ENCODE measurements around the gene HDAC8.

DNA sequence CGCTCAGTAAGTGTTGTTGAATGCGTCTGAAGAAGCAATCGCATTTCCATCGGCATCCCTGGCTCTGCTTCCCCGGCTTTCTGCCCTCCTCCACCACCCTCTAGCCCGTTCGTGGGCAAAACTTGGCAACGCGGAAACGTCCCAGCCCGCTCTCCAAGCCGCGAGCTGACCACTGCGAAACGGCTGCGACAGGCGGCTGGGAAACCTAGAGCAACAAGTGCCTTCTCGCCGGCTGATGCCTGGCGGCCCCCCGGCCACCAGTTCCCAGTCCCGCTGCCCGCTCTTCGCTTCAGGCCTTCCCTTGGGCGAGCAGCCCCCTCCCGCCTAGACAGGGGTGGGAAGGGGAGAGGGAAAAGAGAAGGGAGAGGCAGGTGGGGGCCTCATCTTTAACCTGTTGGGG is 267.8 kb downstream of the HDAC8 start:
- TF ChIP-seq, protein P1, sequence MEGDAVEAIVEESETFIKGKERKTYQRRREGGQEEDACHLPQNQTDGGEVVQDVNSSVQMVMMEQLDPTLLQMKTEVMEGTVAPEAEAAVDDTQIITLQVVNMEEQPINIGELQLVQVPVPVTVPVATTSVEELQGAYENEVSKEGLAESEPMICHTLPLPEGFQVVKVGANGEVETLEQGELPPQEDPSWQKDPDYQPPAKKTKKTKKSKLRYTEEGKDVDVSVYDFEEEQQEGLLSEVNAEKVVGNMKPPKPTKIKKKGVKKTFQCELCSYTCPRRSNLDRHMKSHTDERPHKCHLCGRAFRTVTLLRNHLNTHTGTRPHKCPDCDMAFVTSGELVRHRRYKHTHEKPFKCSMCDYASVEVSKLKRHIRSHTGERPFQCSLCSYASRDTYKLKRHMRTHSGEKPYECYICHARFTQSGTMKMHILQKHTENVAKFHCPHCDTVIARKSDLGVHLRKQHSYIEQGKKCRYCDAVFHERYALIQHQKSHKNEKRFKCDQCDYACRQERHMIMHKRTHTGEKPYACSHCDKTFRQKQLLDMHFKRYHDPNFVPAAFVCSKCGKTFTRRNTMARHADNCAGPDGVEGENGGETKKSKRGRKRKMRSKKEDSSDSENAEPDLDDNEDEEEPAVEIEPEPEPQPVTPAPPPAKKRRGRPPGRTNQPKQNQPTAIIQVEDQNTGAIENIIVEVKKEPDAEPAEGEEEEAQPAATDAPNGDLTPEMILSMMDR (IDR thresholded peaks at IDR 0.05; ENCODE audit: poor library complexity, severe bottlenecking) = no peak
- no peak for TF ChIP-seq POLR2AphosphoS5 (IDR thresholded peaks at IDR 0.05)
- TF ChIP-seq EZH2 (IDR thresholded peaks at IDR 0.05; ENCODE audit: borderline replicate concordance, insufficient read depth, low read length, poor library complexity, severe bottlenecking) = no peak
- TF ChIP-seq EP300 (conservative IDR thresholded peaks at IDR 0.05; ENCODE audit: poor library complexity, severe bottlenecking) = no peak
- TF ChIP-seq SMC3 (conservative IDR thresholded peaks at IDR 0.05; ENCODE audit: poor library complexity) = no peak

Data from neural cell (in vitro differentiated cells).